H9 (cell line): Measurements from ENCODE around the gene UNC45A. TPM values are rescaled to one million over a fixed set of nuclear protein-coding genes. Genes with fewer than 3 reads are reported as not detected.

Experiments used
- DNase-seq: peaks from one replicate; pipeline ENCODE4 v3.0.0-alpha.2; 2017
- H2AFZ ChIP-seq: one replicate; pipeline ENCODE4 v1.6.1; 2013; ENCODE audit warnings: mild to moderate bottlenecking, low read length, control low read depth, moderate library complexity
- H2AK5ac ChIP-seq: 2 replicates; pipeline ENCODE4 v1.6.1; 2013; ENCODE audit warnings: low read length, control low read depth, mixed read lengths; ENCODE audit not compliant: insufficient read length
- H2BK120ac ChIP-seq: one replicate; pipeline ENCODE4 v1.6.1; 2013; ENCODE audit warnings: low read depth, mild to moderate bottlenecking, low read length, control low read depth, inconsistent platforms; ENCODE audit not compliant: poor library complexity, severe bottlenecking
- H2BK12ac ChIP-seq: 2 replicates; pipeline ENCODE4 v1.6.1; 2013; ENCODE audit warnings: low read length, control low read depth, mixed read lengths, low read depth; ENCODE audit not compliant: insufficient read length
- H2BK15ac ChIP-seq: 2 replicates; pipeline ENCODE4 v1.6.1; 2013; ENCODE audit warnings: low read depth, low read length, control low read depth
- H2BK20ac ChIP-seq: one replicate; pipeline ENCODE4 v1.6.1; 2013; ENCODE audit warnings: low read depth, mild to moderate bottlenecking, low read length, control low read depth, inconsistent platforms; ENCODE audit not compliant: poor library complexity, severe bottlenecking
- H2BK5ac ChIP-seq: 2 replicates; pipeline ENCODE4 v1.6.1; 2013; ENCODE audit warnings: low read length, control low read depth, mixed read lengths; ENCODE audit not compliant: insufficient read length
- H3K14ac ChIP-seq: 2 replicates; pipeline ENCODE4 v1.6.1; 2013; ENCODE audit warnings: low read length, control low read depth; ENCODE audit not compliant: insufficient read depth
- H3K18ac ChIP-seq: 2 replicates; pipeline ENCODE4 v1.6.1; 2013; ENCODE audit warnings: low read depth, mild to moderate bottlenecking, mixed read lengths, low read length, control low read depth; ENCODE audit not compliant: insufficient read length
- H3K23ac ChIP-seq: 2 replicates; pipeline ENCODE4 v1.6.1; 2013; ENCODE audit warnings: low read length, control low read depth, mixed read lengths, low read depth; ENCODE audit not compliant: insufficient read length
- H3K23me2 ChIP-seq: 2 replicates; pipeline ENCODE4 v1.6.1; 2013; ENCODE audit warnings: low read depth, mild to moderate bottlenecking, mixed read lengths, low read length, control low read depth; ENCODE audit not compliant: insufficient read length, poor library complexity, severe bottlenecking
- H3K27ac ChIP-seq: 2 replicates; pipeline ENCODE4 v1.5.1; 2013; ENCODE audit warnings: low read length, control low read depth, mixed read lengths, low read depth; ENCODE audit not compliant: insufficient read length
- H3K27me3 ChIP-seq: 2 replicates; pipeline ENCODE4 v1.6.1; 2013; ENCODE audit warnings: low read length, control low read depth, inconsistent platforms; ENCODE audit not compliant: insufficient read depth
- H3K4ac ChIP-seq: 2 replicates; pipeline ENCODE4 v1.6.1; 2013; ENCODE audit warnings: low read depth, mild to moderate bottlenecking, control low read depth, inconsistent platforms, low read length, moderate library complexity
- H3K4me1 ChIP-seq: 2 replicates; pipeline ENCODE4 v1.6.1; 2013; ENCODE audit warnings: low read length, control low read depth, inconsistent platforms; ENCODE audit not compliant: insufficient read depth
- H3K4me2 ChIP-seq: 2 replicates; pipeline ENCODE4 v1.6.1; 2013; ENCODE audit warnings: low read length, control low read depth, mixed read lengths; ENCODE audit not compliant: insufficient read length, insufficient read depth
- H3K56ac ChIP-seq: 2 replicates; pipeline ENCODE4 v1.6.1; 2013; ENCODE audit warnings: low read depth, mild to moderate bottlenecking, mixed read lengths, low read length, control low read depth; ENCODE audit not compliant: insufficient read length
- H3K79me1 ChIP-seq: 2 replicates; pipeline ENCODE4 v1.6.1; 2013; ENCODE audit warnings: low read depth, mild to moderate bottlenecking, moderate library complexity, low read length, control low read depth, inconsistent platforms; ENCODE audit not compliant: insufficient read depth, poor library complexity, severe bottlenecking
- H3K79me2 ChIP-seq: 2 replicates; pipeline ENCODE4 v1.6.1; 2013; ENCODE audit warnings: low read length, control low read depth, inconsistent platforms; ENCODE audit not compliant: insufficient read depth
- H3K9ac ChIP-seq: 2 replicates; pipeline ENCODE4 v1.6.1; 2013; ENCODE audit warnings: low read length, control low read depth, mixed read lengths; ENCODE audit not compliant: insufficient read length; ENCODE audit errors: extremely low read depth
- H3K9me3 ChIP-seq: one replicate; pipeline ENCODE4 v1.6.1; 2013; ENCODE audit warnings: low read depth, low read length, inconsistent platforms; ENCODE audit not compliant: control insufficient read depth
- H3T11ph ChIP-seq: one replicate; pipeline ENCODE4 v1.6.1; 2013; ENCODE audit warnings: mild to moderate bottlenecking, low read length, control low read depth, inconsistent platforms
- H4K20me1 ChIP-seq: one replicate; pipeline ENCODE4 v1.6.1; 2013; ENCODE audit not compliant: control insufficient read depth, insufficient read length, insufficient read depth
- H4K5ac ChIP-seq: 2 replicates; pipeline ENCODE4 v1.6.1; 2013; ENCODE audit warnings: low read depth, mild to moderate bottlenecking, mixed read lengths, low read length, control low read depth; ENCODE audit not compliant: insufficient read length
- H4K8ac ChIP-seq: replicated peaks from 2 replicates; pipeline ENCODE4 v1.6.1; 2013; ENCODE audit warnings: low read length, control low read depth, mixed read lengths, low read depth; ENCODE audit not compliant: insufficient read length
- H4K91ac ChIP-seq: 2 replicates; pipeline ENCODE4 v1.6.1; 2013; ENCODE audit warnings: low read depth, mild to moderate bottlenecking, moderate library complexity, mixed read lengths, low read length, control low read depth; ENCODE audit not compliant: insufficient read length
- H3K27ac Mint-ChIP-seq, 3 experiments: 2 replicates in 2 of 3; 3 replicates in 1 of 3; pipeline ENCODE4 v1.8.0; 2020 to 2021; ENCODE audit warnings: mixed read lengths in 3 of 3, mild to moderate bottlenecking in 1 of 3, moderate library complexity in 1 of 3
- H3K27me3 Mint-ChIP-seq: 2 replicates; pipeline ENCODE4 v1.8.0; 2021; ENCODE audit warnings: low read depth, mild to moderate bottlenecking, moderate library complexity, mixed read lengths
- H3K36me3 Mint-ChIP-seq, 3 experiments: 2 replicates in 2 of 3; 3 replicates in 1 of 3; pipeline ENCODE4 v1.8.0; 2020 to 2021; ENCODE audit warnings: low read depth in 3 of 3, mixed read lengths in 3 of 3; ENCODE audit not compliant: insufficient read depth in 1 of 3
- H3K4me1 Mint-ChIP-seq, 2 experiments: 2 replicates each; pipeline ENCODE4 v1.8.0; 2020; ENCODE audit warnings: mixed read lengths in 2 of 2
- H3K4me3 Mint-ChIP-seq, 2 experiments: 2 replicates in 1 of 2; 3 replicates in 1 of 2; pipeline ENCODE4 v1.8.0; 2020 to 2021; ENCODE audit warnings: mild to moderate bottlenecking in 2 of 2, mixed read lengths in 2 of 2, moderate library complexity in 1 of 2
- H3K9me3 Mint-ChIP-seq, 2 experiments: 2 replicates in 1 of 2; 3 replicates in 1 of 2; pipeline ENCODE4 v1.8.0; 2020; ENCODE audit warnings: mild to moderate bottlenecking in 2 of 2, mixed read lengths in 2 of 2, moderate library complexity in 1 of 2
- WGBS: extraction: QIAGEN DNeasy Blood & Tissue Kit; methylation state at CpG from one replicate; pipeline ENCODE4 v1.1.7; 2013; ENCODE audit warnings: missing lambda C conversion rate, low lambda C conversion rate, mixed read lengths; ENCODE audit not compliant: insufficient read length; ENCODE audit errors: extremely low coverage; 5-methylcytosine and 5-hydroxymethylcytosine counted together
- total RNA-seq: library from RNA; stranded (reverse); gene quantifications from 2 replicates; pipeline ENCODE4 v1.2.1, GENCODE V29; 2021
- TF ChIP-seq, protein P1 (sequence below): fragments of 200-600 bp; sonication (generic); conservative IDR thresholded peaks from 3 replicates; pipeline ENCODE4 v1.8.0; 2021; ENCODE audit warnings: antibody characterized with exemption, mild to moderate bottlenecking

The UNC45A gene
- total RNA-seq, 1 experiment from 2014 or later, result 84.6 TPM

DNA sequence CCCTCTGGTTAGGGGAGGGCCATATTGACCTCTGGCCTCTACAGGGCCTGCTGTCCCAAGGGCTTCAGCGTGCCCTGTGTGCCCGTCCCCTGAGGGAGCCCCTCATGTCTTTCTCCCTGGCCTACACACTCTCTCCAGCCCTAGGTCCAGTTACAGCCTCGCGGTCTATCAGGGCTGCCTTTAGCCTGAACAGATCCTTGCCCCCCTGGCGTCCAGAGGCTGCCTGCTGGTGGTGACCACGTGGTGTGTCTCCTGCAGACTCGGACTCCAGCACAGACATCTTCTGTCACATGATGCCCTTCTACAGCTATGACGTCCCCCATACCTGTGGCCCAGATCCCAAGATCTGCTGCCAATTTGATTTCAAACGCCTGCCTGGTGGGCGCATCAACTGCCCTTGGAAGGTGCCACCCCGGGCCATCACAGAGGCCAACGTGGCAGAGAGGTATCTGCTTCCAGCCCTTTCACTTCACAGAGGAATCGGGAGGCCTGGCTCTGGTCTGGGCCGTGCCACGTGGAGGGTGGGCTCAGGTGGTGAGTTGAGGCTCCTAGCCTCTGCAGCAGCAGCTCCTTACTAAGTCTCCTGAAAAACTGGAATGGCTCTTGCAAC lies 27.9 kb upstream of the UNC45A start:
- H3K9ac ChIP-seq, result no peak overlapping the region
- Mint-ChIP-seq H3K36me3 (peaks cover 9 to 40% (median 12%) of the 10 kb centered on the region in 3 experiments), H3K9me3 (no peaks in the 10 kb centered on the region), H3K4me3 (no peak overlapping the region), H3K27me3 (peaks cover 15% of the 10 kb centered on the region), H3K4me1 (peaks cover 7 to 9% of the 10 kb centered on the region in 2 experiments), H3K27ac (no peak overlapping the region)
- H4K5ac ChIP-seq, result no peak overlapping the region
- no peak overlapping the region for H3K4me2 ChIP-seq
- H4K20me1 ChIP-seq, result no peaks in the 10 kb centered on the region
- no peak overlapping the region for H2AFZ ChIP-seq
- peaks cover 8% of the 10 kb centered on the region for H3K23me2 ChIP-seq
- no peak overlapping the region for H4K8ac ChIP-seq
- H2BK12ac ChIP-seq, result no peak overlapping the region
- no peak for DNase-seq
- no peak overlapping the region for H3K56ac ChIP-seq
- H3K4me1 ChIP-seq, result peaks cover 3% of the 10 kb centered on the region; the same call in 1 of the 2 replicates
- no peak overlapping the region for H2AK5ac ChIP-seq
- H4K91ac ChIP-seq, result no peak overlapping the region
- no peaks in the 10 kb centered on the region for H3K79me2 ChIP-seq
- no peak overlapping the region for H3K14ac ChIP-seq
- TF ChIP-seq, protein P1, sequence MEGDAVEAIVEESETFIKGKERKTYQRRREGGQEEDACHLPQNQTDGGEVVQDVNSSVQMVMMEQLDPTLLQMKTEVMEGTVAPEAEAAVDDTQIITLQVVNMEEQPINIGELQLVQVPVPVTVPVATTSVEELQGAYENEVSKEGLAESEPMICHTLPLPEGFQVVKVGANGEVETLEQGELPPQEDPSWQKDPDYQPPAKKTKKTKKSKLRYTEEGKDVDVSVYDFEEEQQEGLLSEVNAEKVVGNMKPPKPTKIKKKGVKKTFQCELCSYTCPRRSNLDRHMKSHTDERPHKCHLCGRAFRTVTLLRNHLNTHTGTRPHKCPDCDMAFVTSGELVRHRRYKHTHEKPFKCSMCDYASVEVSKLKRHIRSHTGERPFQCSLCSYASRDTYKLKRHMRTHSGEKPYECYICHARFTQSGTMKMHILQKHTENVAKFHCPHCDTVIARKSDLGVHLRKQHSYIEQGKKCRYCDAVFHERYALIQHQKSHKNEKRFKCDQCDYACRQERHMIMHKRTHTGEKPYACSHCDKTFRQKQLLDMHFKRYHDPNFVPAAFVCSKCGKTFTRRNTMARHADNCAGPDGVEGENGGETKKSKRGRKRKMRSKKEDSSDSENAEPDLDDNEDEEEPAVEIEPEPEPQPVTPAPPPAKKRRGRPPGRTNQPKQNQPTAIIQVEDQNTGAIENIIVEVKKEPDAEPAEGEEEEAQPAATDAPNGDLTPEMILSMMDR, result no peak
- H3T11ph ChIP-seq, result no peak overlapping the region
- H3K23ac ChIP-seq, result no peak overlapping the region
- no peak overlapping the region for H3K27ac ChIP-seq
- H3K18ac ChIP-seq, result no peak overlapping the region
- H2BK20ac ChIP-seq, result no peak overlapping the region
- no peak overlapping the region for H2BK15ac ChIP-seq
- no peaks in the 10 kb centered on the region for H3K9me3 ChIP-seq
- no peaks in the 10 kb centered on the region for H3K79me1 ChIP-seq
- WGBS, result no CpG with 5 or more reads among the region's 15 CpGs
- H2BK120ac ChIP-seq, result no peak overlapping the region
- no peak overlapping the region for H3K4ac ChIP-seq
- H2BK5ac ChIP-seq, result no peak overlapping the region
- H3K27me3 ChIP-seq, result no peaks in the 10 kb centered on the region; the same call in 1 of the 2 replicates
